HCT116 (cell line): ENCODE results near the gene ZNF580. TPM values are rescaled to one million over a fixed set of nuclear protein-coding genes. Genes with fewer than 3 reads are reported as not detected.

ENCODE experiments used
- ATAC-seq: fragments of 200-7000 bp; cut with Tn5 transposase; 2 replicates; pipeline ENCODE4 v1.9.1; 2020; ENCODE audit warnings: mild to moderate bottlenecking, moderate library complexity
- BruUV-seq: library from RNA; stranded (reverse); fragments of 400-500 nt; replicated peaks from 2 replicates; lab custom pipeline; 2021; lab: Mats Ljungman, UMichigan
- CTCF ChIA-PET: fragments of 300-600 bp; sonication (Branson Sonifier 250); formaldehyde crosslinking; loops from one replicate; lab custom pipeline; 2021; ENCODE audit warnings: antibody characterized with exemption; lab: Charles Lee
- POLR2A ChIA-PET: fragments of 300-600, 350-600 bp; sonication (Branson Sonifier 250); formaldehyde crosslinking; loops from one replicate; lab custom pipeline; 2021; ENCODE audit warnings: antibody characterized with exemption; lab: Charles Lee
- RAD21 ChIA-PET, 2 experiments: fragments of 300-600 bp; sonication (Branson Sonifier 250); formaldehyde crosslinking; loops; one replicate each; lab custom pipeline; 2023; ENCODE audit warnings: low total read pairs in 2 of 2; ENCODE audit not compliant: uncharacterized antibody in 2 of 2, unreplicated experiment in 2 of 2, low non-redundant PET in 1 of 2; lab: Charles Lee
- DNase-seq: peaks from one replicate; pipeline ENCODE4 v3.0.0-alpha.2; 2010; ENCODE audit warnings: low read depth, low spot score
- H2AFZ ChIP-seq: fragments of 200-600 bp; shearing (Covaris generic), sonication (generic); 2 replicates; pipeline ENCODE4 v1.6.1; 2017; ENCODE audit warnings: low read depth, mixed run types, mixed read lengths, antibody characterized with exemption, low read length; ENCODE audit not compliant: poor library complexity, severe bottlenecking
- H3K27ac ChIP-seq: 2 replicates; pipeline ENCODE4 v1.5.1; 2012; ENCODE audit warnings: low read depth, low read length
- H3K27me3 ChIP-seq: fragments of 200-600 bp; sonication (generic); 2 replicates; pipeline ENCODE4 v1.6.1; 2016; ENCODE audit warnings: mixed run types, low read length, mixed read lengths; ENCODE audit not compliant: insufficient read depth
- H3K36me3 ChIP-seq, 2 experiments: fragments of 200-500 bp in 1 of 2; fragments of 200-600 bp in 1 of 2; sonication (Bioruptor generic) in 1 of 2; sonication (generic) in 1 of 2; 2 replicates each; pipeline versions ENCODE4 v1.5.1 to v1.6.1; 2014 to 2016; ENCODE audit warnings: low read length in 2 of 2, inconsistent platforms in 1 of 2, mixed read lengths in 1 of 2, mixed run types in 1 of 2; ENCODE audit not compliant: insufficient read depth in 2 of 2, control insufficient read depth in 1 of 2
- H3K4me1 ChIP-seq, 2 experiments: fragments of 200-600 bp in 1 of 2; sonication (generic) in 1 of 2; 2 replicates each; pipeline versions ENCODE4 v1.5.1 to v1.6.1; 2012 to 2017; ENCODE audit warnings: low read length in 2 of 2, inconsistent platforms in 1 of 2, mild to moderate bottlenecking in 1 of 2, mixed read lengths in 1 of 2, mixed run types in 1 of 2, moderate library complexity in 1 of 2; ENCODE audit not compliant: insufficient read depth in 2 of 2, control insufficient read depth in 1 of 2
- H3K4me2 ChIP-seq: fragments of 200-600 bp; sonication (generic); 2 replicates; pipeline ENCODE4 v1.6.1; 2017; ENCODE audit warnings: mixed run types, low read length, mixed read lengths
- H3K4me3 ChIP-seq, 2 experiments: fragments of 200-600 bp in 1 of 2; sonication (generic) in 1 of 2; replicated peaks in 1 of 2; 2 replicates each; pipeline ENCODE4 v1.5.1; 2011 to 2016; ENCODE audit warnings: low read length in 2 of 2, control low read depth in 1 of 2, low read depth in 1 of 2, mild to moderate bottlenecking in 1 of 2, mixed read lengths in 1 of 2, mixed run types in 1 of 2
- H3K79me2 ChIP-seq: fragments of 200-600 bp; sonication (generic); 2 replicates; pipeline ENCODE4 v1.6.1; 2017; ENCODE audit warnings: mild to moderate bottlenecking, mixed run types, low read length, moderate library complexity, mixed read lengths; ENCODE audit not compliant: insufficient read depth
- H3K9ac ChIP-seq: fragments of 200-600 bp; sonication (generic); 2 replicates; pipeline ENCODE4 v1.6.1; 2016; ENCODE audit warnings: low read length, mixed read lengths
- H3K9me2 ChIP-seq: fragments of 200-600 bp; sonication (generic), shearing (Covaris generic); 2 replicates; pipeline ENCODE4 v1.6.1; 2017; ENCODE audit warnings: mixed run types, mild to moderate bottlenecking, moderate library complexity; ENCODE audit not compliant: insufficient read depth
- H3K9me3 ChIP-seq, 2 experiments: fragments of 200-500 bp in 1 of 2; fragments of 200-600 bp in 1 of 2; sonication (Bioruptor generic) in 1 of 2; sonication (generic) in 1 of 2; 2 replicates each; pipeline ENCODE4 v1.6.1; 2014 to 2017; ENCODE audit warnings: low read length in 2 of 2, mixed read lengths in 2 of 2, inconsistent platforms in 1 of 2, low read depth in 1 of 2, mild to moderate bottlenecking in 1 of 2, mixed run types in 1 of 2, moderate library complexity in 1 of 2; ENCODE audit not compliant: control insufficient read depth in 1 of 2, insufficient read depth in 1 of 2
- H4K20me1 ChIP-seq: fragments of 200-600 bp; sonication (generic), shearing (Covaris generic); 2 replicates; pipeline ENCODE4 v1.6.1; 2017; ENCODE audit warnings: mixed run types, mild to moderate bottlenecking, moderate library complexity; ENCODE audit not compliant: insufficient read depth
- ATF3 ChIP-seq: IDR thresholded peaks from 2 replicates; pipeline ENCODE4 v1.6.1; 2012
- CBX3 ChIP-seq: IDR thresholded peaks from 2 replicates; pipeline ENCODE4 v1.6.1; 2012; ENCODE audit warnings: low read depth
- CEBPB ChIP-seq: IDR thresholded peaks from 2 replicates; pipeline ENCODE4 v1.6.1; 2012; ENCODE audit warnings: low read depth
- CTCF ChIP-seq, 3 experiments: fragments of 200-600 bp in 1 of 3; sonication (generic) in 1 of 3; IDR thresholded peaks in 2 of 3; conservative IDR thresholded peaks in 1 of 3; 2 replicates each; pipeline ENCODE4 v1.5.1; 2012 to 2017; ENCODE audit warnings: low read depth in 2 of 3, low read length in 2 of 3, antibody characterized with exemption in 1 of 3, borderline replicate concordance in 1 of 3, control low read depth in 1 of 3, mild to moderate bottlenecking in 1 of 3, mixed read lengths in 1 of 3, mixed run types in 1 of 3, moderate library complexity in 1 of 3; ENCODE audit not compliant: insufficient read depth in 1 of 3
- EGR1 ChIP-seq: IDR thresholded peaks from 2 replicates; pipeline ENCODE4 v1.6.1; 2012; ENCODE audit warnings: low read depth
- ELF1 ChIP-seq: IDR thresholded peaks from 2 replicates; pipeline ENCODE4 v1.6.1; 2012; ENCODE audit warnings: low read depth, borderline replicate concordance
- EZH2 ChIP-seq: fragments of 200-600 bp; sonication (generic); IDR thresholded peaks from 2 replicates; pipeline ENCODE4 v1.6.1; 2017; ENCODE audit warnings: antibody characterized with exemption, mixed run types
- EZH2phosphoT487 ChIP-seq: fragments of 200-600 bp; IDR thresholded peaks from 2 replicates; pipeline ENCODE4 v1.6.1; 2018; ENCODE audit warnings: antibody characterized with exemption, borderline replicate concordance
- FOSL1 ChIP-seq: IDR thresholded peaks from 2 replicates; pipeline ENCODE4 v1.6.1; 2012; ENCODE audit warnings: low read depth
- JUND ChIP-seq: IDR thresholded peaks from 2 replicates; pipeline ENCODE4 v1.6.1; 2012
- POLR2AphosphoS5 ChIP-seq: IDR thresholded peaks from 2 replicates; pipeline ENCODE4 v1.6.1; 2011; ENCODE audit warnings: mild to moderate bottlenecking, low read depth, low read length, moderate library complexity
- RAD21 ChIP-seq: IDR thresholded peaks from 2 replicates; pipeline ENCODE4 v1.6.1; 2012; ENCODE audit warnings: low read depth, mild to moderate bottlenecking
- REST ChIP-seq: IDR thresholded peaks from 2 replicates; pipeline ENCODE4 v1.6.1; 2012; ENCODE audit warnings: low read depth
- SIN3A ChIP-seq: IDR thresholded peaks from 2 replicates; pipeline ENCODE4 v1.6.1; 2012; ENCODE audit warnings: low read depth
- SP1 ChIP-seq: IDR thresholded peaks from 2 replicates; pipeline ENCODE4 v1.6.1; 2012; ENCODE audit warnings: low read depth
- SRF ChIP-seq: IDR thresholded peaks from 2 replicates; pipeline ENCODE4 v1.6.1; 2012; ENCODE audit warnings: low read depth
- YY1 ChIP-seq: IDR thresholded peaks from 2 replicates; pipeline ENCODE4 v1.6.1; 2011; ENCODE audit warnings: low read length, low read depth, moderate library complexity, mild to moderate bottlenecking; ENCODE audit not compliant: insufficient replicate concordance; ENCODE audit errors: extremely low read depth
- ZBTB33 ChIP-seq: IDR thresholded peaks from 2 replicates; pipeline ENCODE4 v1.6.1; 2011; ENCODE audit warnings: mild to moderate bottlenecking, low read length, moderate library complexity; ENCODE audit not compliant: insufficient replicate concordance; ENCODE audit errors: extremely low read depth
- ZFX ChIP-seq: fragments of 450-650 bp; IDR thresholded peaks from 2 replicates; pipeline ENCODE4 v1.6.1; 2017
- ZNF274 ChIP-seq: fragments of 200-500 bp; sonication (Bioruptor generic); IDR thresholded peaks from 2 replicates; pipeline ENCODE4 v1.6.1; 2014; ENCODE audit warnings: mild to moderate bottlenecking, low read depth, low read length, inconsistent platforms
- intact Hi-C: fragments of 100-400 bp; cut with micrococcal nuclease; formaldehyde crosslinking; loops from 2 replicates; pipeline ENCODE4 v1.10.0; 2022
- total RNA-seq: library from RNA; stranded (reverse); gene quantifications from one replicate; pipeline ENCODE4 v1.2.1, GENCODE V29; 2021; ENCODE audit not compliant: unreplicated experiment

ZNF580 gene
- total RNA-seq, 1 experiment from 2014 or later, result 36.7 TPM

GRCh38 chr19:55690769-55691545, 50.2 kb downstream of the ZNF580 start:
- no peaks in the 10 kb centered on the region for H3K27me3 ChIP-seq
- ATAC-seq, result no peak
- intact Hi-C loops, result no loop called here
- TF ChIP-seq ZNF274 (no peak), ZFX (no peak), CEBPB (no peak), SP1 (no peak), RAD21 (no peak), FOSL1 (no peak), SRF (no peak), CBX3 (no peak), EZH2 (no peak), CTCF (IDR thresholded peaks at IDR 0.05 in 2 of 3, conservative IDR thresholded peaks at IDR 0.05 in 1 of 3; ENCODE audit: borderline replicate concordance in 1 of 3, insufficient read depth in 1 of 3, low read depth in 2 of 3, low read length in 2 of 3) (no peak), EZH2phosphoT487 (no peak), JUND (no peak), EGR1 (no peak), ZBTB33 (no peak), ATF3 (no peak), POLR2AphosphoS5 (no peak), YY1 (no peak), REST (no peak), SIN3A (no peak), ELF1 (no peak)
- H3K9me3 ChIP-seq, result no peaks in the 10 kb centered on the region
- DNase-seq, result no peak
- H2AFZ ChIP-seq, result no peak overlapping the region
- no peak overlapping the region for H3K4me2 ChIP-seq
- H3K9me2 ChIP-seq, result no peaks in the 10 kb centered on the region
- POLR2A ChIA-PET, result no interaction called here
- H3K4me3 ChIP-seq, result no peak overlapping the region
- no peak overlapping the region for H3K9ac ChIP-seq
- H3K79me2 ChIP-seq, result peaks cover 19% of the 10 kb centered on the region
- RAD21 ChIA-PET, result no interaction called here
- peaks cover 23 to 25% of the 10 kb centered on the region in 2 experiments; a peak in 3 of 4 replicates for H3K36me3 ChIP-seq
- CTCF ChIA-PET, result no interaction called here
- BruUV-seq, result no TSS peak
- no peaks in the 10 kb centered on the region for H3K4me1 ChIP-seq
- H4K20me1 ChIP-seq, result no peaks in the 10 kb centered on the region
- no peak overlapping the region for H3K27ac ChIP-seq
